ENCODE measurements around the gene ARID4B. TPM values are rescaled to one million over a fixed set of nuclear protein-coding genes. Genes with fewer than 3 reads are reported as not detected.

ARID4B gene
- total and polyA plus RNA-seq, 2 of the 13 experiments (the other 11 are each of a cell fraction or from before 2014, with no cell fraction given) = 9.7 to 24.6 TPM

DNA sequence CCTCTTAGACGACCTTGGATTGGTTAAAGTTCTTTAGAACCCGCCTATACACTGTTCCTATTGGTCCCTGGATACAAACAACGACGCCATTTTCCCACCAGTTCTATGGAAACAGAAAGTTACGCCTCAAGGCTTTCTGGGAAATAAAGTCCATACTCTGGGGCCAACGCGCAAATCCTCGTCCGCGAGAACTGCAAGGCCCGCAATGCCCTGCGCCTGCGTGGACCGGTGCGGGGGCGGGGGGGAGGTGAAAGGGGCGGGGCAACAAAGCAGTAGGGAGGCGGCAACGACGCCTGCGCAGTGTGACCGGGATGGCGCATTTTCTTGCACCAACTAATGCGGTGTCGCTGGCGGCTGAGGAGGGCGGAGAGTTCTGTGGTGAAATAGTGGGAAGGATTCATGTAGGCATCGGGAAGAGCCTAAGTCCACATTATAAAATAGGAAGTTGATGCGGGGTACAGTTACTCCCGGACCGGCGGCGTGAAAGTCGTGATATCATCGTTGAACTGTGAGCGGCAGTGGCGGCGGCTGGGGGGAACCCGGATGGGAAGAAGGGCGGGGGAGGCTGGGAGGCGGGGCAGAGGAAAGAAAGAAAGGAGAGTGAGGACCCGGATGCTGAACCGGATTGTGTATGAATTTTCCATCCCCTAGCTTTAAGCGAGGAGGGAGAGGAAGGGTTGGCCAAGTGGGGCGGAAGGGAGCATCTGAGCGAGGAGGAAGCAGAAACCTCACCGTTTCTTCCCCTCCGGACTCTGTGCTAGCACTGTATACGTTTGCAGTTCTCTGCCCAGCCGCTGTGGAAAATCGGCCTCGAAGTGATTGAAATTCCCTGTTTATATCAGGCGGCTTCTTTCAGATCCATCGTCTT is 526 bp upstream of the ARID4B start, which contains the start of gene GGPS1:
Gene GGPS1 (plus strand): TSS at position 300 of the 868 bp plus-strand sequence. CDS start 6,695 bp downstream, outside the sequence.
- BruUV-seq (replicated peaks) = TSS peak; percentile 69
- peak; percentile 93 for FAIRE-seq
- POLR2A ChIA-PET = interaction anchor here (0.6 to 3.1 kb wide), 22 partner anchors 22 to 1195 kb away, joined by 3 to 25 read pairs (median 4); partner anchors contain the start of genes B3GALNT2, TBCE and TOMM20
- no peak for TF ChIP-seq CBFB (CRISPR knock-in tag; IDR thresholded peaks at IDR 0.05)
- no peak for TF ChIP-seq ZFAT (CRISPR knock-in tag; conservative IDR thresholded peaks at IDR 0.05)
- TF ChIP-seq, protein P1, sequence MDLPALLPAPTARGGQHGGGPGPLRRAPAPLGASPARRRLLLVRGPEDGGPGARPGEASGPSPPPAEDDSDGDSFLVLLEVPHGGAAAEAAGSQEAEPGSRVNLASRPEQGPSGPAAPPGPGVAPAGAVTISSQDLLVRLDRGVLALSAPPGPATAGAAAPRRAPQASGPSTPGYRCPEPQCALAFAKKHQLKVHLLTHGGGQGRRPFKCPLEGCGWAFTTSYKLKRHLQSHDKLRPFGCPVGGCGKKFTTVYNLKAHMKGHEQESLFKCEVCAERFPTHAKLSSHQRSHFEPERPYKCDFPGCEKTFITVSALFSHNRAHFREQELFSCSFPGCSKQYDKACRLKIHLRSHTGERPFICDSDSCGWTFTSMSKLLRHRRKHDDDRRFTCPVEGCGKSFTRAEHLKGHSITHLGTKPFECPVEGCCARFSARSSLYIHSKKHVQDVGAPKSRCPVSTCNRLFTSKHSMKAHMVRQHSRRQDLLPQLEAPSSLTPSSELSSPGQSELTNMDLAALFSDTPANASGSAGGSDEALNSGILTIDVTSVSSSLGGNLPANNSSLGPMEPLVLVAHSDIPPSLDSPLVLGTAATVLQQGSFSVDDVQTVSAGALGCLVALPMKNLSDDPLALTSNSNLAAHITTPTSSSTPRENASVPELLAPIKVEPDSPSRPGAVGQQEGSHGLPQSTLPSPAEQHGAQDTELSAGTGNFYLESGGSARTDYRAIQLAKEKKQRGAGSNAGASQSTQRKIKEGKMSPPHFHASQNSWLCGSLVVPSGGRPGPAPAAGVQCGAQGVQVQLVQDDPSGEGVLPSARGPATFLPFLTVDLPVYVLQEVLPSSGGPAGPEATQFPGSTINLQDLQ (CRISPR knock-in tag; IDR thresholded peaks at IDR 0.05) = no peak
- TF ChIP-seq ZNF451 (CRISPR knock-in tag; IDR thresholded peaks at IDR 0.05) = no peak
- TF ChIP-seq CREB1 (IDR thresholded peaks at IDR 0.05) = peak; percentile 75
- peak; percentile 77 for TF ChIP-seq CREB1 (CRISPR knock-in tag; IDR thresholded peaks at IDR 0.05)
- TF ChIP-seq ZNF562 (CRISPR knock-in tag; IDR thresholded peaks at IDR 0.05; ENCODE audit: borderline replicate concordance) = no peak
- TF ChIP-seq, protein P2, sequence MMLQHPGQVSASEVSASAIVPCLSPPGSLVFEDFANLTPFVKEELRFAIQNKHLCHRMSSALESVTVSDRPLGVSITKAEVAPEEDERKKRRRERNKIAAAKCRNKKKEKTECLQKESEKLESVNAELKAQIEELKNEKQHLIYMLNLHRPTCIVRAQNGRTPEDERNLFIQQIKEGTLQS (CRISPR knock-in tag; IDR thresholded peaks at IDR 0.05) = no peak
- TF ChIP-seq RXRA (CRISPR knock-in tag; IDR thresholded peaks at IDR 0.05) = 0 out of 2 replicates have a peak, but pooled peaks have one; percentile 15
- TF ChIP-seq NCOA2 (CRISPR knock-in tag; IDR thresholded peaks at IDR 0.05) = no peak
- TF ChIP-seq, protein P3, sequence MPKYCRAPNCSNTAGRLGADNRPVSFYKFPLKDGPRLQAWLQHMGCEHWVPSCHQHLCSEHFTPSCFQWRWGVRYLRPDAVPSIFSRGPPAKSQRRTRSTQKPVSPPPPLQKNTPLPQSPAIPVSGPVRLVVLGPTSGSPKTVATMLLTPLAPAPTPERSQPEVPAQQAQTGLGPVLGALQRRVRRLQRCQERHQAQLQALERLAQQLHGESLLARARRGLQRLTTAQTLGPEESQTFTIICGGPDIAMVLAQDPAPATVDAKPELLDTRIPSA (CRISPR knock-in tag; IDR thresholded peaks at IDR 0.05; ENCODE audit: borderline replicate concordance) = no peak; the same call in 1 of the 2 replicates
- TF ChIP-seq ZNF761 (CRISPR knock-in tag; conservative IDR thresholded peaks at IDR 0.05) = no peak; the same call in 1 of the 2 replicates
- TF ChIP-seq, protein P4, sequence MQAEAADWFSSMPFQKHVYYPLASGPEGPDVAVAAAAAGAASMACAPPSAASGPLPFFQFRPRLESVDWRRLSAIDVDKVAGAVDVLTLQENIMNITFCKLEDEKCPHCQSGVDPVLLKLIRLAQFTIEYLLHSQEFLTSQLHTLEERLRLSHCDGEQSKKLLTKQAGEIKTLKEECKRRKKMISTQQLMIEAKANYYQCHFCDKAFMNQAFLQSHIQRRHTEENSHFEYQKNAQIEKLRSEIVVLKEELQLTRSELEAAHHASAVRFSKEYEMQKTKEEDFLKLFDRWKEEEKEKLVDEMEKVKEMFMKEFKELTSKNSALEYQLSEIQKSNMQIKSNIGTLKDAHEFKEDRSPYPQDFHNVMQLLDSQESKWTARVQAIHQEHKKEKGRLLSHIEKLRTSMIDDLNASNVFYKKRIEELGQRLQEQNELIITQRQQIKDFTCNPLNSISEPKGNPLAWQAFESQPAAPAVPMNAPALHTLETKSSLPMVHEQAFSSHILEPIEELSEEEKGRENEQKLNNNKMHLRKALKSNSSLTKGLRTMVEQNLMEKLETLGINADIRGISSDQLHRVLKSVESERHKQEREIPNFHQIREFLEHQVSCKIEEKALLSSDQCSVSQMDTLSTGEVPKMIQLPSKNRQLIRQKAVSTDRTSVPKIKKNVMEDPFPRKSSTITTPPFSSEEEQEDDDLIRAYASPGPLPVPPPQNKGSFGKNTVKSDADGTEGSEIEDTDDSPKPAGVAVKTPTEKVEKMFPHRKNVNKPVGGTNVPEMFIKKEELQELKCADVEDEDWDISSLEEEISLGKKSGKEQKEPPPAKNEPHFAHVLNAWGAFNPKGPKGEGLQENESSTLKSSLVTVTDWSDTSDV (CRISPR knock-in tag; IDR thresholded peaks at IDR 0.05) = no peak
- peak; percentile 62; the same call in 1 of the 2 replicates for TF ChIP-seq SP4 (CRISPR knock-in tag; IDR thresholded peaks at IDR 0.05)
- TF ChIP-seq ZNF317 (CRISPR knock-in tag; IDR thresholded peaks at IDR 0.05) = 0 out of 2 replicates have a peak, but pooled peaks have one; percentile 51
- TF ChIP-seq NFYC (CRISPR knock-in tag; IDR thresholded peaks at IDR 0.05) = peak; percentile 85
- no peak for TF ChIP-seq WIZ (CRISPR knock-in tag; IDR thresholded peaks at IDR 0.05)
- TF ChIP-seq STAG1 (CRISPR knock-in tag; IDR thresholded peaks at IDR 0.05) = no peak

More for the DNA sequence above, 526 bp upstream of the ARID4B start, which contains the start of gene GGPS1:
- peak; percentile 100 for DNase-seq (ENCODE audit: low spot score)
- Histone ChIP-seq H3K79me2 (ENCODE audit: insufficient read depth, low read length) (peaks cover 90% of the 10 kb centered on the region), H3K27ac (ENCODE audit: extremely low read length, insufficient read depth, low read length) (peak within 1 kb of the TSS; percentile 89), H3K4me3 (replicated peaks in 1 of 3; ENCODE audit: insufficient read depth in 1 of 3, low read depth in 2 of 3, low read length in 3 of 3) (peak within 1 kb of the TSS; percentile 86 to 95 (median 91)), H3K4me1 (ENCODE audit: insufficient read depth, low read length) (peaks cover 47% of the 10 kb centered on the region), H4K20me1 (ENCODE audit: insufficient read depth, low read length) (peaks cover 31% of the 10 kb centered on the region), H3K4me2 (ENCODE audit: low read depth, low read length) (peak within 1 kb of the TSS; percentile 82), H3K9ac (ENCODE audit: insufficient read depth, low read depth, low read length) (peak within 1 kb of the TSS; percentile 93), H3K27me3 (ENCODE audit: control insufficient read depth in 1 of 2, insufficient read depth in 2 of 2, low read length in 2 of 2) (no peaks in the 10 kb centered on the region; a peak in 1 of 5 replicates), H3K36me3 (replicated peaks in 1 of 2; ENCODE audit: control insufficient read depth in 1 of 2, insufficient read depth in 2 of 2, low read length in 2 of 2) (no peaks in the 10 kb centered on the region; a peak in 1 of 5 replicates), H2AFZ (ENCODE audit: low read length) (no peak within 1 kb of the TSS), H3K9me3 (ENCODE audit: low read length) (no peaks in the 10 kb centered on the region)
- WGBS (ENCODE audit: low lambda C conversion rate) = under 1% methylated on average over 54 of the region's 54 CpGs
- ATAC-seq = peak; percentile 87
- intact Hi-C loops (cut with micrococcal nuclease; ENCODE audit: unreplicated experiment) (loop anchor here (1.0 to 2.0 kb wide), 2 partner anchors 76 to 89 kb away; no protein-coding TSS in a partner anchor), in situ Hi-C loops (cut with HindIII; ENCODE audit: extremely low pct_ligation_motif_present, low pct_unique_long_range_greater_than_20kb) (loop anchor here (10.0 kb wide), 1 partner anchor 74 kb away; no protein-coding TSS in a partner anchor)
- CTCF ChIA-PET (ENCODE audit: low intra/inter-chr PET ratio, low total read pairs) = interaction anchor here (1.1 kb wide), 1 partner anchor 89 kb away, joined by 3 read pairs; no protein-coding TSS in a partner anchor

Data from HepG2 (cell line).